Measurements from ENCODE around the gene ST3GAL5.

ST3GAL5 gene

DNA sequence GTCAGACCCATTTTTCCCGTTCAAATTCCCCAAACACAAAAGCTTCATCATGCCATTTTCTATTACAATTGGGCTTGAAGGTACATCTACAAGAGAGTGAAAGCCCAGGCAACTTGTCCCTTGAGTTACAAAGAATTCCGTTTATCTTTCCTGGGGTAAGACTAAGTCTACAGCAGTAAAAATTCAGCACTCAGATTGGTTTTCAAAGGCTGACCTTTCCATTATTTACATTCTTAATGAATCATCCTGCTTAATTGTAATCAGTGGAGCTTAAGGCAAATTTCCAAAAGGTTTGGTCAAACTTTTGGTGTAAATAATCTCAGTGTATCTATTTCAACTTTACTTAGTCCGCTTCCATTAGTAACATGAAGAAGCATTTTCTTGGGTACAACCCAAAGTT is 33.4 kb upstream of the ST3GAL5 start:
- no peaks in the 10 kb centered on the region for H3K36me3 ChIP-seq (replicated peaks; ENCODE audit: insufficient read depth, low read length)
- no peak overlapping the region for H2AFZ ChIP-seq (ENCODE audit: low read length)
- H3K27me3 ChIP-seq (replicated peaks; ENCODE audit: insufficient read depth, low read length) = no peaks in the 10 kb centered on the region
- TF ChIP-seq CTCF (IDR thresholded peaks at IDR 0.05; ENCODE audit: low read length) = no peak
- H3K4me3 ChIP-seq (ENCODE audit: low read length) = no peak overlapping the region
- no peaks in the 10 kb centered on the region for H3K9me2 ChIP-seq (replicated peaks; ENCODE audit: insufficient read depth, low read length)
- H3K79me2 ChIP-seq (ENCODE audit: low read length) = no peaks in the 10 kb centered on the region
- H3K27ac ChIP-seq (ENCODE audit: low read length) = no peak overlapping the region
- no peak overlapping the region for H3K4me2 ChIP-seq (ENCODE audit: low read depth, low read length)
- H3K4me1 ChIP-seq (ENCODE audit: low read length) = peaks cover 10% of the 10 kb centered on the region
- H3K9me3 ChIP-seq (replicated peaks; ENCODE audit: insufficient read depth, low read length) = no peaks in the 10 kb centered on the region
- no peaks in the 10 kb centered on the region for H4K20me1 ChIP-seq (ENCODE audit: insufficient read depth, low read length)
- no peak overlapping the region for H3K9ac ChIP-seq (ENCODE audit: low read length)
- DNase-seq = no peak
- peaks cover 4% of the 10 kb centered on the region; the same call in 1 of the 2 replicates for H3F3A ChIP-seq (ENCODE audit: insufficient read depth, low read length)

DNA sequence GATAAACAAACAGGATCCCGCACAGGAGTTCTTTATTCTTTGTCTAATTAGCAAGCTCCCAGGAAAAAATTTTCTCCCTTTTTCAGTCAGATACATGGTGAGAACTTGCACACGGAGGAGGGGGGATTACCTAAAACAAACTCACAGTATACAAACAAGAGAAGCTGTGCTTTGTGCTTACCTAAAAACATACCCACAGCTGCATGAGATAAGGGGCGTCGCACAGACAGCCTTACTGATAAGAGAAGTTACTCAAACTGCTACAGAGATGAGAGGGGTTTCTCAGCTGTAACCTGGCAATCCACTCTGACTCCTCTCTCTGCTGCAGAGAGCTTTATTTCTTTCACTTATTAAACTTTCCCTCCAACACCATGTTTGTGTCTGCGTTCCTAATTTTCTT is 32.9 kb upstream of the ST3GAL5 start:
- no peaks in the 10 kb centered on the region for H3K27me3 ChIP-seq (replicated peaks; ENCODE audit: insufficient read depth, low read length)
- no peak overlapping the region for H2AFZ ChIP-seq (ENCODE audit: low read length)
- H3K27ac ChIP-seq (ENCODE audit: low read length) = no peak overlapping the region
- H3K36me3 ChIP-seq (replicated peaks; ENCODE audit: insufficient read depth, low read length) = no peaks in the 10 kb centered on the region
- no peaks in the 10 kb centered on the region for H3K9me2 ChIP-seq (replicated peaks; ENCODE audit: insufficient read depth, low read length)
- no peak overlapping the region for H3K9ac ChIP-seq (ENCODE audit: low read length)
- H3K4me3 ChIP-seq (ENCODE audit: low read length) = no peak overlapping the region
- no peaks in the 10 kb centered on the region for H3K9me3 ChIP-seq (replicated peaks; ENCODE audit: insufficient read depth, low read length)
- no peak for TF ChIP-seq CTCF (IDR thresholded peaks at IDR 0.05; ENCODE audit: low read length)
- no peak for TF ChIP-seq EZH2 (optimal IDR thresholded peaks at IDR 0.05; ENCODE audit: low read depth, low read length)
- no peak for TF ChIP-seq EZH2phosphoT487 (IDR thresholded peaks at IDR 0.05; ENCODE audit: low read length)
- H3K79me2 ChIP-seq (ENCODE audit: low read length) = no peaks in the 10 kb centered on the region
- no peak overlapping the region for H3K4me2 ChIP-seq (ENCODE audit: low read depth, low read length)
- no peak for DNase-seq
- H4K20me1 ChIP-seq (ENCODE audit: insufficient read depth, low read length) = no peaks in the 10 kb centered on the region
- peaks cover 4% of the 10 kb centered on the region; the same call in 1 of the 2 replicates for H3F3A ChIP-seq (ENCODE audit: insufficient read depth, low read length)
- H3K4me1 ChIP-seq (ENCODE audit: low read length) = peaks cover 10% of the 10 kb centered on the region

DNA sequence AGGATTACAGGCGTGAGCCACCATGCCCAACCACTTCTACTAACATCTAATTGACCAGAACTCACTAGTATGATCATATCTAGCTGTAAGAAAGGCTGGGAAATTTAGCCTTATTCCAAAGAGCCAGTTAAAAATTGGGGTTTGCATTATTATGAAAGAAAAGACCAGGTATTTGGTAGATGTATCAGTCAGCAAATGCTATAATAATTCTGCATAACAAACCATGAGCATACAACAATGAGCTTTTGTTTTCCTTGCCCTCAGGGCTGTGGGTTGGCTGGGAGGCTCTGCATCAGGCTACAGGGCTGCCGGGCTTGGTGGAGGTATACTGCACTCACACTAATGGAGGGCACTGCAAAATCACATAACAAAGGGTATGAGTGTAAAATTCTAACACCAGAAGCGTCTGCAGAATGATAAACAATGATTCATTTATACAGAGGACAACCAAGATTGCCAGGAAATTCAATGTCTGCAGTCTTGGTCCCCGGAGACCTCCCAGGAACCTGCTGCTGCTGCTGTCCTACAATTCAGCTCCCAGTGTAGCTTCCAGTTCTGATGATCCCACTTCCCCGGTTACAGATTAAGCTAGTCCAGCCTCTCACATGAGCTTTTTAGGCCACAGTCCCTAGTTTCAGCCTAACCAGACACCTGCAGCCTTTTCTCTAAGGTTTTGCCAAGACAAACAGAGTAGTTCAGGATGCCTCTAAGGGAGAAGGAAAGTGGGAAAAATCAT is 32.2 kb upstream of the ST3GAL5 start:
- H3F3A ChIP-seq (ENCODE audit: insufficient read depth, low read length) = peaks cover 4% of the 10 kb centered on the region; the same call in 1 of the 2 replicates
- DNase-seq = no peak
- H3K4me2 ChIP-seq (ENCODE audit: low read depth, low read length) = no peak overlapping the region
- TF ChIP-seq EZH2phosphoT487 (IDR thresholded peaks at IDR 0.05; ENCODE audit: low read length) = no peak
- H3K9me2 ChIP-seq (replicated peaks; ENCODE audit: insufficient read depth, low read length) = no peaks in the 10 kb centered on the region
- no peak overlapping the region for H3K27ac ChIP-seq (ENCODE audit: low read length)
- no peaks in the 10 kb centered on the region for H3K36me3 ChIP-seq (replicated peaks; ENCODE audit: insufficient read depth, low read length)
- H3K27me3 ChIP-seq (replicated peaks; ENCODE audit: insufficient read depth, low read length) = no peaks in the 10 kb centered on the region
- H2AFZ ChIP-seq (ENCODE audit: low read length) = no peak overlapping the region
- no peaks in the 10 kb centered on the region for H3K9me3 ChIP-seq (replicated peaks; ENCODE audit: insufficient read depth, low read length)
- no peaks in the 10 kb centered on the region for H3K79me2 ChIP-seq (ENCODE audit: low read length)
- no peaks in the 10 kb centered on the region for H4K20me1 ChIP-seq (ENCODE audit: insufficient read depth, low read length)
- H3K4me3 ChIP-seq (ENCODE audit: low read length) = no peak overlapping the region
- H3K9ac ChIP-seq (ENCODE audit: low read length) = no peak overlapping the region
- peaks cover 10% of the 10 kb centered on the region for H3K4me1 ChIP-seq (ENCODE audit: low read length)
